Measurements from ENCODE around the gene TSPYL1.

The TSPYL1 gene

GRCh38 chr6:116314218-116314617 is 34.5 kb upstream of the TSPYL1 start:
- Histone ChIP-seq H3K9ac (ENCODE audit: low read depth, low read length, poor library complexity, severe bottlenecking) (no peak overlapping the region), H3K4me1 (ENCODE audit: insufficient read depth, low read length, poor library complexity, severe bottlenecking) (no peaks in the 10 kb centered on the region), H4K20me1 (ENCODE audit: insufficient read depth, low read length, poor library complexity, severe bottlenecking) (no peaks in the 10 kb centered on the region), H3K9me3 (ENCODE audit: insufficient read depth, low read depth, low read length) (no peaks in the 10 kb centered on the region), H3F3A (ENCODE audit: low read depth) (no peaks in the 10 kb centered on the region), H3K9me2 (replicated peaks; ENCODE audit: low read depth, low read length) (no peaks in the 10 kb centered on the region), H3K4me3 (ENCODE audit: low read length, poor library complexity, severe bottlenecking) (no peak overlapping the region), H3K4me2 (ENCODE audit: low read depth, low read length, poor library complexity, severe bottlenecking) (no peak overlapping the region), H2AFZ (ENCODE audit: low read length) (no peak overlapping the region), H3K79me2 (ENCODE audit: insufficient read depth, low read length) (no peaks in the 10 kb centered on the region), H3K36me3 (ENCODE audit: insufficient read depth, low read length) (no peaks in the 10 kb centered on the region), H3K27me3 (ENCODE audit: insufficient read depth, low read length, poor library complexity, severe bottlenecking) (no peaks in the 10 kb centered on the region)
- TF ChIP-seq CTCF (conservative IDR thresholded peaks at IDR 0.05; ENCODE audit: low read length) (no peak), EZH2phosphoT487 (IDR thresholded peaks at IDR 0.05; ENCODE audit: borderline replicate concordance) (no peak)

GRCh38 chr6:116313101-116313776 is 33.5 kb upstream of the TSPYL1 start:
- no peak overlapping the region for H3K4me3 ChIP-seq (ENCODE audit: low read length, poor library complexity, severe bottlenecking)
- H3K4me2 ChIP-seq (ENCODE audit: low read depth, low read length, poor library complexity, severe bottlenecking): no peak overlapping the region
- H3K79me2 ChIP-seq (ENCODE audit: insufficient read depth, low read length): no peaks in the 10 kb centered on the region
- no peak for TF ChIP-seq CTCF (conservative IDR thresholded peaks at IDR 0.05; ENCODE audit: low read length)
- TF ChIP-seq EZH2phosphoT487 (IDR thresholded peaks at IDR 0.05; ENCODE audit: borderline replicate concordance): no peak
- H3K9me2 ChIP-seq (replicated peaks; ENCODE audit: low read depth, low read length): no peaks in the 10 kb centered on the region
- H3K27me3 ChIP-seq (ENCODE audit: insufficient read depth, low read length, poor library complexity, severe bottlenecking): no peaks in the 10 kb centered on the region
- H3K9ac ChIP-seq (ENCODE audit: low read depth, low read length, poor library complexity, severe bottlenecking): no peak overlapping the region
- no peaks in the 10 kb centered on the region for H3F3A ChIP-seq (ENCODE audit: low read depth)
- no peaks in the 10 kb centered on the region for H4K20me1 ChIP-seq (ENCODE audit: insufficient read depth, low read length, poor library complexity, severe bottlenecking)
- H3K36me3 ChIP-seq (ENCODE audit: insufficient read depth, low read length): no peaks in the 10 kb centered on the region
- no peaks in the 10 kb centered on the region for H3K9me3 ChIP-seq (ENCODE audit: insufficient read depth, low read depth, low read length)
- H2AFZ ChIP-seq (ENCODE audit: low read length): no peak overlapping the region
- H3K4me1 ChIP-seq (ENCODE audit: insufficient read depth, low read length, poor library complexity, severe bottlenecking): no peaks in the 10 kb centered on the region

- no peak overlapping the region for H3K4me2 ChIP-seq (ENCODE audit: low read depth, low read length, poor library complexity, severe bottlenecking)
- no peak for TF ChIP-seq CTCF (conservative IDR thresholded peaks at IDR 0.05; ENCODE audit: low read length)
- no peak for TF ChIP-seq EZH2phosphoT487 (IDR thresholded peaks at IDR 0.05; ENCODE audit: borderline replicate concordance)
Measured at GRCh38 chr6:116309657-116310056, 29.9 kb upstream of the TSPYL1 start.

More at GRCh38 chr6:116309657-116310056, 29.9 kb upstream of the TSPYL1 start:
- H2AFZ ChIP-seq (ENCODE audit: low read length): no peak overlapping the region
- no peaks in the 10 kb centered on the region for H3K36me3 ChIP-seq (ENCODE audit: insufficient read depth, low read length)
- no peaks in the 10 kb centered on the region for H3K4me1 ChIP-seq (ENCODE audit: insufficient read depth, low read length, poor library complexity, severe bottlenecking)
- no peak overlapping the region for H3K9ac ChIP-seq (ENCODE audit: low read depth, low read length, poor library complexity, severe bottlenecking)
- no peaks in the 10 kb centered on the region for H4K20me1 ChIP-seq (ENCODE audit: insufficient read depth, low read length, poor library complexity, severe bottlenecking)
- H3K9me2 ChIP-seq (replicated peaks; ENCODE audit: low read depth, low read length): no peaks in the 10 kb centered on the region
- no peaks in the 10 kb centered on the region for H3K27me3 ChIP-seq (ENCODE audit: insufficient read depth, low read length, poor library complexity, severe bottlenecking)
- no peaks in the 10 kb centered on the region for H3K9me3 ChIP-seq (ENCODE audit: insufficient read depth, low read depth, low read length)
- no peak overlapping the region for H3K4me3 ChIP-seq (ENCODE audit: low read length, poor library complexity, severe bottlenecking)
- no peaks in the 10 kb centered on the region for H3F3A ChIP-seq (ENCODE audit: low read depth)
- H3K79me2 ChIP-seq (ENCODE audit: insufficient read depth, low read length): no peaks in the 10 kb centered on the region

Data from Loucy (cell line).